ES-I3 (cell line): Measurements from ENCODE around the gene SLC8A1.

ENCODE experiments used
- H3K36me3 ChIP-seq: 2 replicates; pipeline ENCODE4 v1.6.1; 2013; ENCODE audit warnings: mild to moderate bottlenecking, low read length, control low read depth, moderate library complexity; ENCODE audit not compliant: insufficient read depth
- H3K4me1 ChIP-seq: 2 replicates; pipeline ENCODE4 v1.6.1; 2013; ENCODE audit warnings: mild to moderate bottlenecking, control low read depth, low read length; ENCODE audit not compliant: insufficient read depth
- H3K9ac ChIP-seq: 2 replicates; pipeline ENCODE4 v1.6.1; 2013; ENCODE audit warnings: low read depth, mild to moderate bottlenecking, low read length, moderate library complexity
- H3K9me3 ChIP-seq: 2 replicates; pipeline ENCODE4 v1.6.1; 2013; ENCODE audit warnings: mild to moderate bottlenecking, low read length, moderate library complexity; ENCODE audit not compliant: control insufficient read depth, insufficient read depth

Gene SLC8A1

DNA sequence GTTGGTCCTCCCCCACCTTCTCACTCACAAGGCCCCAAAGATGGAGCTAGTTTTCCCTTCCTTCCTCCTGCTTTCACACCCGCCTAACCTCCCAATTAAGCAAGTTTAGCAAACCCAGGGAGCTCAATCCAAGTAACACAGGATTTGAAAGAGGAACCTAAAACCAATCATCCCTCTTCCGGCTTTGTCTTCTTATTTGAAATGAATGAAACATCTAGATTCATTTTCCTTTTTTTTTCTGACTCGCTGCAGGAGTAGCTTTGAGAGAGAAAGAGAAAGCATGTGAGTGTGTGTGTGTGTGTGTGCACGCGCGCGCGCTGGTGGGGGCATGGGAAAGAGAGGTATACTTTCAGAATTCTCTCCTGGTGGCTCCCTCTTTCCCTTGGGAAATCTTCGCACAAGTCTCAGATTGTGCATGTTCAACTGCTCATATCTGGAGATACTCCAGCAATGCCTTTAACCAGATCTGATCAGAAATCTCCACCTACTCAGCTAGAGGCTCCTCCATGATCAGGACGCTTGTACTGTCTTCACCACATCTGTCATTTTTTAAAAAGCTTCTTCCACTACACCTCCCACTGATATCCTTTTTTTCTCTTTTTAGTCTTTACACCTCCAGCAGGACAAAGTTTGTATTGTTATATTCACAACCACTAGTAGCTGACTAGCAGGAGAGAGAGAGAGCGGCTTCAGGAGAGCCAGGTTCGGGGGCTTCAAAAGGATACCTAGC is 1.7 kb downstream of the SLC8A1 start:
- Histone ChIP-seq H3K9ac (peak overlapping the region; percentile 76; the same call in 1 of the 2 replicates), H3K4me1 (0 out of 2 replicates have a peak, but pooled peaks cover 4% of the 10 kb centered on the region)

GRCh38 chr2:40448476-40449079 is 3.3 kb downstream of the SLC8A1 start:
- Histone ChIP-seq H3K9ac (no peak overlapping the region), H3K9me3 (no peaks in the 10 kb centered on the region), H3K4me1 (0 out of 2 replicates have a peak, but pooled peaks cover 4% of the 10 kb centered on the region), H3K36me3 (no peaks in the 10 kb centered on the region)

More for the DNA sequence above, 1.7 kb downstream of the SLC8A1 start:
- Histone ChIP-seq H3K9me3 (no peaks in the 10 kb centered on the region), H3K36me3 (no peaks in the 10 kb centered on the region)

DNA sequence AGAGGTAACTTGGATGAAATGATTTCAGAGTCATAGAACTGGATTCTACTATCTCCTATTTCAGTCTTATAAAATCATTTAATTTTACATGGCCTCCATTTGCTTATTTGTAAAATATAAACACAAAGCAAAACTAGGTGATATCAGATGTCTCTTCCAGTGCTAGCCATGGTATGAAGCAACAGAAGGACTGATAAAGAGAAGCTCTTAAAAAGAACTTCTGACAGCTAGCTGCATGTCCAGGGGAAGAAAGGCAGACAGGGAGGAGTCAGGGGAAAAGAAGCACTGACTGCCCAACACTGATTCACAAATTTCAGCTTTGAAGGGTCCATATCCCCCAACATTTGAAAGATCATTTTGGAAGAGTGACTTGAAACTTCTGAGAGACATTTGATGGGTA is 6.4 kb downstream of the SLC8A1 start:
- Histone ChIP-seq H3K9ac (no peak overlapping the region), H3K36me3 (no peaks in the 10 kb centered on the region), H3K4me1 (0 out of 2 replicates have a peak, but pooled peaks cover 2% of the 10 kb centered on the region), H3K9me3 (no peaks in the 10 kb centered on the region; the same call in 1 of the 2 replicates)

DNA sequence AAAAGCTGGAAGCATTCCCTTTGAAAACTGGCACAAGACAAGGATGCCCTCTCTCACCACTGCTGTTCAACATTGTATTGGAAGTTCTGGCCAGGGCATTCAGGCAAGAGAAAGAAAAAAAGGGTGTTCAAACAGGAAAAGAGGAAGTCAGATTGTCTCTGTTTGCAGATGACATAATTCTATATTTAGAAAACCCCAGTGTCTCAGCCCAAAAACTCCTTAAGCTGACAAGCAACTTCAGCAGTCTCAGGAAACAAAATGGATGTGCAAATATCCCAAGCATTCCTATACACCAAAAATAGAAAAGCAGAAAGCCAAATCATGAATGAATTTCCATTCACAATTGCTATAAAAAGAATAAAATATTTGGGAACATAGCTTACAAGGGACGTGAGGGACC is 11.1 kb downstream of the SLC8A1 start:
- H3K4me1 ChIP-seq = no peaks in the 10 kb centered on the region
- H3K36me3 ChIP-seq = no peaks in the 10 kb centered on the region
- H3K9ac ChIP-seq = no peak overlapping the region
- no peaks in the 10 kb centered on the region; the same call in 1 of the 2 replicates for H3K9me3 ChIP-seq

DNA sequence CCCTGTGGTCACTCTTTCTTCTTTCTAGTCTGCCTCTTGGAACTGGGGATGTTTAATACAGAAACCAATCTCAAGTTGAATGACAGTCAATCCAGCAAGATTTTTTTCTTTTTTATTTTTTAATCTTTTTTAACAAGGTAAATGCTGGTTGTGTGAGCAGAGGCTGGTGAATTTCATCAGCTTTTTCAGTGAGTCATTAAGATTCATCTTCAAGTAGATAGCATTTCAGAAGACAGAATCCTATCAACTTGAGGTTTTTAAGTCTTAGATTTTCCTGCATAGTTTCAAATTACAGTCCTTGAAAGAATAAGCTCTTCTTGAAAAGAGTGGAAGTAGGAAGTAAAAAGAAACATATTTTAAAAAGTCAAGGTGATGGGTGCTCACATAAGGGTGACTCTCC is 12.4 kb downstream of the SLC8A1 start:
- H3K36me3 ChIP-seq = no peaks in the 10 kb centered on the region

GRCh38 chr2:40436093-40436475 is 15.8 kb downstream of the SLC8A1 start:
- H3K9me3 ChIP-seq = no peaks in the 10 kb centered on the region; the same call in 1 of the 2 replicates
- no peaks in the 10 kb centered on the region; the same call in 1 of the 2 replicates for H3K4me1 ChIP-seq
- H3K9ac ChIP-seq = no peak overlapping the region
- H3K36me3 ChIP-seq = no peaks in the 10 kb centered on the region

More for the DNA sequence above, 12.4 kb downstream of the SLC8A1 start:
- no peaks in the 10 kb centered on the region; the same call in 1 of the 2 replicates for H3K4me1 ChIP-seq
- no peak overlapping the region for H3K9ac ChIP-seq
- H3K9me3 ChIP-seq = no peaks in the 10 kb centered on the region; the same call in 1 of the 2 replicates

GRCh38 chr2:40435426-40436092 is 16.3 kb downstream of the SLC8A1 start:
- no peaks in the 10 kb centered on the region for H3K36me3 ChIP-seq
- H3K9ac ChIP-seq = no peak overlapping the region
- H3K9me3 ChIP-seq = no peaks in the 10 kb centered on the region
- no peaks in the 10 kb centered on the region; the same call in 1 of the 2 replicates for H3K4me1 ChIP-seq

GRCh38 chr2:40434731-40435271 is 17.1 kb downstream of the SLC8A1 start:
- H3K4me1 ChIP-seq = no peaks in the 10 kb centered on the region; the same call in 1 of the 2 replicates
- H3K9ac ChIP-seq = no peak overlapping the region
- H3K9me3 ChIP-seq = no peaks in the 10 kb centered on the region

DNA sequence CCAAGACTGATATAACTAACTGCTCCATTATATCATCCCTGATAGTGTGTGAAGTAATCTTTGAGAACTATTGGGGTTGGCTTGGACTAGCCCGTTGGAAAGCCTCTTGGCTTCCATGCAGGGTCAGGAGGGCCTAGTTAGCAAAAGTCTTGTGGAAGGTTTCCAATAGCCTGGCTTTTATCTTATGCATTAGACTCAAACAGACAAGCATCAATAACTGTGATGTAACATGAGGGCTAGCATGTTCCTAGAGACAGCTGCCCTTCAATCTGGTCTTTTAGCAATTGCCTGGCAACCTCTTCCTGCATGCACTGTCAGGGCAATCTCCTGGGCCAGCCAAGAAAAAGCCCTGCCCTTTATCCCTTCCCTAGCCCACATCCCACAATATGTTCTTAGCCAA is 18.2 kb downstream of the SLC8A1 start:
- Histone ChIP-seq H3K4me1 (no peaks in the 10 kb centered on the region; the same call in 1 of the 2 replicates), H3K9ac (no peak overlapping the region), H3K9me3 (no peaks in the 10 kb centered on the region), H3K36me3 (no peaks in the 10 kb centered on the region)

More at GRCh38 chr2:40434731-40435271, 17.1 kb downstream of the SLC8A1 start:
- H3K36me3 ChIP-seq = no peaks in the 10 kb centered on the region

- Histone ChIP-seq H3K9ac (no peak overlapping the region), H3K36me3 (no peaks in the 10 kb centered on the region), H3K9me3 (no peaks in the 10 kb centered on the region), H3K4me1 (no peaks in the 10 kb centered on the region; the same call in 1 of the 2 replicates)
These were observed 18.9 kb downstream of the SLC8A1 start for GRCh38 chr2:40432921-40433483.

GRCh38 chr2:40431600-40431955 is 20.3 kb downstream of the SLC8A1 start:
- Histone ChIP-seq H3K4me1 (no peaks in the 10 kb centered on the region; the same call in 1 of the 2 replicates), H3K9me3 (no peaks in the 10 kb centered on the region), H3K9ac (no peak overlapping the region), H3K36me3 (no peaks in the 10 kb centered on the region)

DNA sequence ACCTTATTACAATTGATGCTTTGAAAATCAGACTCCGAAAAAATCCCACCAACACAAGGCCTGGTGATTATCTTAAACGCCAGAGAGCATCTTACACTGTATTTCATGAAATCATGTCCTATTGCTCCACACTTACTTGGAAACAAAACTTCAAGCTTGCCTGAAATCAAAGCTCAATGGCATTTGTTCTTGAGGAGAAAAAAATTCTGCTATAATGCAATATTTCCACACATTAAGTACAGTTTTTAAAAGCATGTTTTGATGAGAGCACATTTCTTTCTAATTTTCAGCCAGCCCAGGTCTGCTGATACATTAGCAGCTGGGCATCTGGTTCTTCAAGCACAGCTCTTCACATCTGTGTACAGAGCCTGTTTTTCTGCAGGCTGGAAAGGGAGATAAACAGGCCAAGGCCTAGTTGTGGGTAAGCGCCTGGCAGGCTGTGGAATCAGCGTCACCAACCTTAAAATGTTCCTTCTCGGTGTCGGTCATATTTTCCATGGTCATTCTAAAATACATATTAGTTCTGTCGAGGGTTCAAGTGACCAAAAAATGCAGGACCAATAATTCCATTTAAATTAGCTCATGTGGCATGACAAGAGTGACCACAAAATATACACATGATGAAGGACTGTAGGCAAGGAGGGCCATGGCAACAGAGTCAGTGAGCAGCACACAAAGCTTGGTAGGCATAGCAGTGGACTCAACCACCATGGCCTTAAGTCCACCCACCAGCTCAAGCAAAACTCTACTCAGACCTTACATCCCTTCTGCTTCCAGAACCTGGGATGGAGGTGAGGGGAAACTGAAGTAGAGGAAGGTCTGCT is 20.9 kb downstream of the SLC8A1 start:
- Histone ChIP-seq H3K9ac (no peak overlapping the region), H3K36me3 (no peaks in the 10 kb centered on the region), H3K4me1 (no peaks in the 10 kb centered on the region; the same call in 1 of the 2 replicates), H3K9me3 (no peaks in the 10 kb centered on the region)

DNA sequence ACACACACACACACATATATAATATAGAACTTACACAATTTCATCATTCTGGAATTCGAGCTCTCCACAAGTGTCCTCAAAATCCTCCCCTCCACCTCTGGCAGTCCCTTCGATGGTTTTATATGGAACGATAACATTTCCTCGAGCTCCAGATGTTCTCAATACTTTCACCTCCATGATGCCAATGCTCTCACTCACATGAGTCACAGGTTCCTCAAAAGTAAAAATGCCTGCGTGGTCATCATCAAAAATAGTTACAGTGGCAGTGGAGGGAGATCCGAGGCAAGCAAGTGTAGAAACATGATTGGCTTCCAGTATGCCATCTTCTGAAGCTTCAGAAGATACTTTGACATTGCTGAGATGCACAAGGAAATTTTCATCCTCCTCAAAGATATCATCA is 23.5 kb downstream of the SLC8A1 start:
- no peak overlapping the region for H3K9ac ChIP-seq
- no peaks in the 10 kb centered on the region for H3K36me3 ChIP-seq
- H3K9me3 ChIP-seq = no peaks in the 10 kb centered on the region
- H3K4me1 ChIP-seq = no peaks in the 10 kb centered on the region
